Vagina (tissue), 2 donors: Measurements from ENCODE around the gene MYL2.

Experiments used
- CTCF ChIP-seq, 3 experiments: fragments of 450-650 bp in 2 of 3; fragments of 200-600 bp in 1 of 3; sonication (generic) in 1 of 3; IDR thresholded peaks; one replicate each; pipeline ENCODE4 v1.5.1; 2017 to 2019; ENCODE audit warnings: antibody characterized with exemption in 3 of 3, mild to moderate bottlenecking in 2 of 3, moderate library complexity in 2 of 3
- POLR2A ChIP-seq, 2 donors: fragments of 450-650 bp; IDR thresholded peaks; one replicate each; pipeline ENCODE4 v1.6.1; 2017; ENCODE audit warnings: antibody characterized with exemption in 2 of 2, mild to moderate bottlenecking in 2 of 2, moderate library complexity in 2 of 2

- TF ChIP-seq POLR2A (IDR thresholded peaks at IDR 0.05) (no peak), CTCF (IDR thresholded peaks at IDR 0.05) (no peak)
Observed at GRCh38 chr12:110921262-110921661, 883 bp upstream of the MYL2 start.
